NCI-H748 (cell line): ENCODE results near the gene BET1L.
"Not testable (repeated sequence)": the region's sequence is repeated elsewhere in the genome, so short reads cannot be mapped to it uniquely, and the experiment has no call there.

ENCODE experiments used
- DNase-seq: peaks from one replicate; lab custom pipeline; 2025; ENCODE audit not compliant: unreplicated experiment; lab: John Stamatoyannopoulos, UW

The BET1L gene

GRCh38 chr11:207208-207862 is at the start of gene BET1L, which contains the start of gene RIC8A:
BET1L (minus strand) TSS chr11:207399; CDS start chr11:207321, 78 bp downstream.
RIC8A (plus strand) TSS chr11:207708; CDS start chr11:208855, 1,147 bp downstream.
- DNase-seq, result peak; percentile 97

- no peak for DNase-seq
Observed at GRCh38 chr11:255816-256215, 48.6 kb upstream of the BET1L start.

- DNase-seq, result no peak
Observed at GRCh38 chr11:255176-255575, 48.0 kb upstream of the BET1L start.

GRCh38 chr11:253886-254270 is 46.7 kb upstream of the BET1L start:
- DNase-seq, result no peak

- DNase-seq, result no peak
Observed at GRCh38 chr11:253160-253885, 46.1 kb upstream of the BET1L start.

- no peak for DNase-seq
Observed at GRCh38 chr11:252666-253065, 45.5 kb upstream of the BET1L start.

- DNase-seq, result no peak
Observed at GRCh38 chr11:251550-251949, 44.4 kb upstream of the BET1L start.

GRCh38 chr11:250740-251299 is 43.6 kb upstream of the BET1L start:
- DNase-seq, result peak; percentile 50

GRCh38 chr11:250274-250673 is 43.1 kb upstream of the BET1L start:
- DNase-seq, result no peak

GRCh38 chr11:249062-249461 is 41.9 kb upstream of the BET1L start:
- DNase-seq, result no peak

GRCh38 chr11:244376-244775 is 37.2 kb upstream of the BET1L start:
- no peak for DNase-seq

GRCh38 chr11:241634-242033 is 34.4 kb upstream of the BET1L start:
- DNase-seq, result no peak

GRCh38 chr11:240315-240714 is 33.1 kb upstream of the BET1L start:
- DNase-seq, result no peak

GRCh38 chr11:238346-238745 is 31.1 kb upstream of the BET1L start:
- not testable (repeated sequence) for DNase-seq

- peak; percentile 90 for DNase-seq
Observed at GRCh38 chr11:236774-237767, 29.9 kb upstream of the BET1L start, which contains the start of gene PSMD13. PSMD13 (plus strand) TSS chr11:236976; CDS start chr11:237050, 74 bp downstream.

GRCh38 chr11:235997-236773 is 29.0 kb upstream of the BET1L start, which contains the start of gene SIRT3:
SIRT3 (minus strand) TSS chr11:236342; CDS start chr11:236328, 14 bp downstream.
- peak; percentile 85 for DNase-seq

- no peak for DNase-seq
Observed at GRCh38 chr11:235609-235996, 28.4 kb upstream of the BET1L start.

- DNase-seq, result no peak
Observed at GRCh38 chr11:235180-235579, 28.0 kb upstream of the BET1L start.

GRCh38 chr11:232783-233565 is 25.8 kb upstream of the BET1L start:
- DNase-seq, result no peak
